Left forelimb (tissue), 1 donor: ENCODE results near the gene SCUBE3.

Experiments
- DNase-seq: peaks from one replicate; pipeline ENCODE4 v3.0.0-alpha.2; 2018; ENCODE audit warnings: low spot score

Gene SCUBE3

GRCh38 chr6:35300848-35301247 is 87.1 kb downstream of the SCUBE3 start:
- no peak for DNase-seq
